Stomach smooth muscle (tissue), 2 donors: ENCODE data around the gene SMARCA5.

Experiments
- H3K27ac ChIP-seq: one replicate; pipeline ENCODE4 v1.7.0; 2013; ENCODE audit warnings: mild to moderate bottlenecking, low read length, inconsistent platforms
- H3K27me3 ChIP-seq, 2 donors: one replicate each; pipeline ENCODE4 v1.7.0; 2013; ENCODE audit warnings: low read length in 2 of 2; ENCODE audit not compliant: insufficient read depth in 2 of 2, control insufficient read depth in 1 of 2
- H3K36me3 ChIP-seq, 2 donors: one replicate each; pipeline ENCODE4 v1.7.0; 2013; ENCODE audit warnings: low read length in 2 of 2; ENCODE audit not compliant: control insufficient read depth in 2 of 2, insufficient read depth in 2 of 2
- H3K4me1 ChIP-seq: one replicate; pipeline ENCODE4 v1.7.0; 2013; ENCODE audit warnings: low read length; ENCODE audit not compliant: control insufficient read depth, insufficient read depth
- H3K4me3 ChIP-seq, 2 donors: one replicate each; pipeline ENCODE4 v1.7.0; 2013; ENCODE audit warnings: low read length in 2 of 2
- H3K9ac ChIP-seq, 2 donors: one replicate each; pipeline ENCODE4 v1.7.0; 2013; ENCODE audit warnings: low read length in 2 of 2, mild to moderate bottlenecking in 1 of 2
- H3K9me3 ChIP-seq, 2 donors: one replicate each; pipeline ENCODE4 v1.7.0; 2013; ENCODE audit warnings: low read length in 2 of 2; ENCODE audit not compliant: control insufficient read depth in 2 of 2
- donor health status: healthy.
- donor health status: Pancreatic carcinoma.

Gene SMARCA5

GRCh38 chr4:143513314-143514168, at the start of gene SMARCA5:
Gene SMARCA5 (plus strand): TSS chr4:143513702. CDS start chr4:143513925, 223 bp downstream.
- H3K9ac ChIP-seq: peak within 1 kb of the TSS; percentile 80 to 94
- H3K27ac ChIP-seq: peak within 1 kb of the TSS; percentile 95
- H3K9me3 ChIP-seq: no peaks in the 10 kb centered on the region
- H3K4me1 ChIP-seq: peaks cover 5% of the 10 kb centered on the region
- H3K36me3 ChIP-seq: peaks cover 0 to 8% of the 10 kb centered on the region in 2 donors
- peak within 1 kb of the TSS; percentile 84 to 92 for H3K4me3 ChIP-seq
- no peaks in the 10 kb centered on the region for H3K27me3 ChIP-seq

GRCh38 chr4:143473334-143474126, 40.0 kb upstream of the SMARCA5 start:
- no peak overlapping the region for H3K9ac ChIP-seq
- H3K4me1 ChIP-seq: no peaks in the 10 kb centered on the region
- no peaks in the 10 kb centered on the region for H3K9me3 ChIP-seq
- H3K27me3 ChIP-seq: no peaks in the 10 kb centered on the region
- no peak overlapping the region for H3K4me3 ChIP-seq
- no peak overlapping the region for H3K27ac ChIP-seq
- peaks cover 13% of the 10 kb centered on the region in 2 donors for H3K36me3 ChIP-seq

- Histone ChIP-seq H3K27ac (no peak overlapping the region), H3K4me3 (no peak overlapping the region), H3K9me3 (no peaks in the 10 kb centered on the region), H3K9ac (no peak overlapping the region), H3K4me1 (no peaks in the 10 kb centered on the region), H3K36me3 (peaks cover 0 to 4% of the 10 kb centered on the region in 2 donors), H3K27me3 (no peaks in the 10 kb centered on the region)
Observed at GRCh38 chr4:143477487-143477886, 36.0 kb upstream of the SMARCA5 start.

GRCh38 chr4:143481361-143481760, 32.1 kb upstream of the SMARCA5 start:
- Histone ChIP-seq H3K4me1 (no peaks in the 10 kb centered on the region), H3K36me3 (no peaks in the 10 kb centered on the region), H3K27ac (no peak overlapping the region), H3K9ac (no peak overlapping the region), H3K9me3 (no peaks in the 10 kb centered on the region), H3K4me3 (no peak overlapping the region), H3K27me3 (no peaks in the 10 kb centered on the region)

- Histone ChIP-seq H3K4me3 (no peak overlapping the region), H3K4me1 (no peaks in the 10 kb centered on the region), H3K36me3 (no peaks in the 10 kb centered on the region), H3K27me3 (no peaks in the 10 kb centered on the region), H3K9ac (no peak overlapping the region), H3K9me3 (no peaks in the 10 kb centered on the region), H3K27ac (no peak overlapping the region)
Observed at GRCh38 chr4:143482840-143483239, 30.7 kb upstream of the SMARCA5 start.

GRCh38 chr4:143486314-143486713, 27.2 kb upstream of the SMARCA5 start:
- Histone ChIP-seq H3K9me3 (no peaks in the 10 kb centered on the region), H3K27ac (no peak overlapping the region), H3K4me1 (no peaks in the 10 kb centered on the region), H3K36me3 (no peaks in the 10 kb centered on the region), H3K4me3 (no peak overlapping the region), H3K9ac (no peak overlapping the region), H3K27me3 (no peaks in the 10 kb centered on the region)

GRCh38 chr4:143488687-143489086, 24.8 kb upstream of the SMARCA5 start:
- Histone ChIP-seq H3K4me3 (no peak overlapping the region), H3K27me3 (no peaks in the 10 kb centered on the region), H3K27ac (no peak overlapping the region), H3K9ac (no peak overlapping the region), H3K4me1 (no peaks in the 10 kb centered on the region), H3K9me3 (no peaks in the 10 kb centered on the region), H3K36me3 (no peaks in the 10 kb centered on the region)

- H3K9me3 ChIP-seq: no peaks in the 10 kb centered on the region
- H3K36me3 ChIP-seq: no peaks in the 10 kb centered on the region
- no peak overlapping the region for H3K27ac ChIP-seq
- no peaks in the 10 kb centered on the region for H3K27me3 ChIP-seq
- no peak overlapping the region for H3K4me3 ChIP-seq
- no peak overlapping the region for H3K9ac ChIP-seq
- no peaks in the 10 kb centered on the region for H3K4me1 ChIP-seq
Observed at GRCh38 chr4:143489106-143489505, 24.4 kb upstream of the SMARCA5 start.

GRCh38 chr4:143498021-143498420, 15.5 kb upstream of the SMARCA5 start:
- no peaks in the 10 kb centered on the region for H3K36me3 ChIP-seq
- H3K27ac ChIP-seq: no peak overlapping the region
- H3K4me1 ChIP-seq: no peaks in the 10 kb centered on the region
- H3K27me3 ChIP-seq: no peaks in the 10 kb centered on the region
- H3K9me3 ChIP-seq: no peaks in the 10 kb centered on the region
- H3K4me3 ChIP-seq: no peak overlapping the region
- H3K9ac ChIP-seq: no peak overlapping the region

- Histone ChIP-seq H3K27ac (no peak overlapping the region), H3K36me3 (no peaks in the 10 kb centered on the region), H3K27me3 (no peaks in the 10 kb centered on the region), H3K4me3 (no peak overlapping the region), H3K9ac (no peak overlapping the region), H3K4me1 (no peaks in the 10 kb centered on the region), H3K9me3 (no peaks in the 10 kb centered on the region)
Observed at GRCh38 chr4:143502231-143502630, 11.3 kb upstream of the SMARCA5 start.
